ENCODE data around the gene CCDC7. TPM values are rescaled to one million over a fixed set of nuclear protein-coding genes. Genes with fewer than 3 reads are reported as not detected.
"Not testable (repeated sequence)": the region's sequence is repeated elsewhere in the genome, so short reads cannot be mapped to it uniquely, and the experiment has no call there.

The CCDC7 gene
- polyA plus RNA-seq, 1 experiment = 1.9 TPM

GRCh38 chr10:32746869-32747268, 300.9 kb downstream of the CCDC7 start:
- CTCF ChIA-PET = no interaction called here
- TF ChIP-seq, protein P1, sequence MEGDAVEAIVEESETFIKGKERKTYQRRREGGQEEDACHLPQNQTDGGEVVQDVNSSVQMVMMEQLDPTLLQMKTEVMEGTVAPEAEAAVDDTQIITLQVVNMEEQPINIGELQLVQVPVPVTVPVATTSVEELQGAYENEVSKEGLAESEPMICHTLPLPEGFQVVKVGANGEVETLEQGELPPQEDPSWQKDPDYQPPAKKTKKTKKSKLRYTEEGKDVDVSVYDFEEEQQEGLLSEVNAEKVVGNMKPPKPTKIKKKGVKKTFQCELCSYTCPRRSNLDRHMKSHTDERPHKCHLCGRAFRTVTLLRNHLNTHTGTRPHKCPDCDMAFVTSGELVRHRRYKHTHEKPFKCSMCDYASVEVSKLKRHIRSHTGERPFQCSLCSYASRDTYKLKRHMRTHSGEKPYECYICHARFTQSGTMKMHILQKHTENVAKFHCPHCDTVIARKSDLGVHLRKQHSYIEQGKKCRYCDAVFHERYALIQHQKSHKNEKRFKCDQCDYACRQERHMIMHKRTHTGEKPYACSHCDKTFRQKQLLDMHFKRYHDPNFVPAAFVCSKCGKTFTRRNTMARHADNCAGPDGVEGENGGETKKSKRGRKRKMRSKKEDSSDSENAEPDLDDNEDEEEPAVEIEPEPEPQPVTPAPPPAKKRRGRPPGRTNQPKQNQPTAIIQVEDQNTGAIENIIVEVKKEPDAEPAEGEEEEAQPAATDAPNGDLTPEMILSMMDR (IDR thresholded peaks at IDR 0.05; ENCODE audit: low read depth, low read length) = no peak

GRCh38 chr10:32751582-32751981, 305.6 kb downstream of the CCDC7 start:
- Histone ChIP-seq H3K27me3 (ENCODE audit: control insufficient read depth, insufficient read depth, low read length) (no peaks in the 10 kb centered on the region), H3K9me3 (ENCODE audit: control insufficient read depth, insufficient read depth, low read length) (no peaks in the 10 kb centered on the region), H3K4me3 (ENCODE audit: low read depth, low read length) (no peak overlapping the region), H3K27ac (ENCODE audit: low read depth, low read length) (no peak overlapping the region)
- ChIA-PET POLR2A (no interaction called here), CTCF (no interaction called here)
- TF ChIP-seq, protein P1 (IDR thresholded peaks at IDR 0.05; ENCODE audit: low read depth, low read length) = no peak
- no peak for DNase-seq (ENCODE audit: low read depth, low spot score)

More at GRCh38 chr10:32746869-32747268, 300.9 kb downstream of the CCDC7 start:
- POLR2A ChIA-PET = no interaction called here
- Histone ChIP-seq H3K27me3 (ENCODE audit: control insufficient read depth, insufficient read depth, low read length) (no peaks in the 10 kb centered on the region), H3K9me3 (ENCODE audit: control insufficient read depth, insufficient read depth, low read length) (no peaks in the 10 kb centered on the region), H3K27ac (ENCODE audit: low read depth, low read length) (no peak overlapping the region), H3K4me3 (ENCODE audit: low read depth, low read length) (no peak overlapping the region)
- DNase-seq (ENCODE audit: low read depth, low spot score) = no peak

- CTCF ChIA-PET; POLR2A ChIA-PET; H3K9me3 ChIP-seq (ENCODE audit: control insufficient read depth, insufficient read depth, low read length); H3K27me3 ChIP-seq (ENCODE audit: control insufficient read depth, insufficient read depth, low read length); DNase-seq (ENCODE audit: low read depth, low spot score); H3K27ac ChIP-seq (ENCODE audit: low read depth, low read length); H3K4me3 ChIP-seq (ENCODE audit: low read depth, low read length): not testable (repeated sequence)
Observed at GRCh38 chr10:32754900-32755299, 309.0 kb downstream of the CCDC7 start.

DNA sequence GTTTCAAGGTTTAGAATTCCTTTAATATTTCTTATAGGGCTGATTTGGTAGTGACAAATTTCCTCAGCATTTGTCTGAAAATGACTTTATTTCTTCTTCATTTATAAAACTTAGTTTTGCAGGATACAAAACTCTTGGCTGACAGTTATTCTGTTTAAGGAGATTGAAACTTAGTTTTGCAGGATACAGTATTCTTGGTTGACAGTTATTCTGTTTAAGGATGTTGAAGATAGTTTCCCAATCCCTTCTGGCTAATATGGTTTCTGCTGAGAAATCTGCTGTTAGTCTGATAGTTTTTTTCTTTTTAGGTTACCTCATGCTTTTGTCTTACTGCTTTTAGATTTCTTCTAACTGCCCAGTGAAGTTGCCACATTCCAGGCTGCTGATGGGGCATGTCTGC, 325.3 kb downstream of the CCDC7 start:
- TF ChIP-seq, protein P1 (IDR thresholded peaks at IDR 0.05; ENCODE audit: low read depth, low read length) = no peak
- H3K27ac ChIP-seq (ENCODE audit: low read depth, low read length) = no peak overlapping the region
- no peak for DNase-seq (ENCODE audit: low read depth, low spot score)
- H3K9me3 ChIP-seq (ENCODE audit: control insufficient read depth, insufficient read depth, low read length) = peaks cover 9% of the 10 kb centered on the region; the same call in 1 of the 2 replicates
- no peak overlapping the region for H3K4me3 ChIP-seq (ENCODE audit: low read depth, low read length)
- CTCF ChIA-PET = no interaction called here
- H3K27me3 ChIP-seq (ENCODE audit: control insufficient read depth, insufficient read depth, low read length) = no peaks in the 10 kb centered on the region
- POLR2A ChIA-PET = no interaction called here

GRCh38 chr10:32773105-32773504, 327.2 kb downstream of the CCDC7 start:
- ChIA-PET CTCF (no interaction called here), POLR2A (no interaction called here)
- Histone ChIP-seq H3K27ac (ENCODE audit: low read depth, low read length) (no peak overlapping the region), H3K9me3 (ENCODE audit: control insufficient read depth, insufficient read depth, low read length) (peaks cover 9% of the 10 kb centered on the region; the same call in 1 of the 2 replicates), H3K4me3 (ENCODE audit: low read depth, low read length) (no peak overlapping the region), H3K27me3 (ENCODE audit: control insufficient read depth, insufficient read depth, low read length) (no peaks in the 10 kb centered on the region)
- no peak for DNase-seq (ENCODE audit: low read depth, low spot score)
- TF ChIP-seq, protein P1 (IDR thresholded peaks at IDR 0.05; ENCODE audit: low read depth, low read length) = no peak

GRCh38 chr10:32786968-32787367, 341.0 kb downstream of the CCDC7 start:
- TF ChIP-seq, protein P1 (IDR thresholded peaks at IDR 0.05; ENCODE audit: low read depth, low read length) = no peak
- CTCF ChIA-PET = interaction anchor here (1.1 kb wide), 1 partner anchor 222 kb away, joined by 3 read pairs; no protein-coding TSS in a partner anchor
- H3K27me3 ChIP-seq (ENCODE audit: control insufficient read depth, insufficient read depth, low read length) = no peaks in the 10 kb centered on the region
- DNase-seq (ENCODE audit: low read depth, low spot score) = no peak
- POLR2A ChIA-PET = no interaction called here
- H3K9me3 ChIP-seq (ENCODE audit: control insufficient read depth, insufficient read depth, low read length) = peaks cover 7% of the 10 kb centered on the region
- no peak overlapping the region for H3K27ac ChIP-seq (ENCODE audit: low read depth, low read length)
- no peak overlapping the region for H3K4me3 ChIP-seq (ENCODE audit: low read depth, low read length)
